Eye (tissue), 1 donor: Measurements from ENCODE around the gene SHISA7.

ENCODE experiments used
- DNase-seq: peaks from one replicate; pipeline ENCODE4 v3.0.0-alpha.2; 2015

SHISA7 gene

DNA sequence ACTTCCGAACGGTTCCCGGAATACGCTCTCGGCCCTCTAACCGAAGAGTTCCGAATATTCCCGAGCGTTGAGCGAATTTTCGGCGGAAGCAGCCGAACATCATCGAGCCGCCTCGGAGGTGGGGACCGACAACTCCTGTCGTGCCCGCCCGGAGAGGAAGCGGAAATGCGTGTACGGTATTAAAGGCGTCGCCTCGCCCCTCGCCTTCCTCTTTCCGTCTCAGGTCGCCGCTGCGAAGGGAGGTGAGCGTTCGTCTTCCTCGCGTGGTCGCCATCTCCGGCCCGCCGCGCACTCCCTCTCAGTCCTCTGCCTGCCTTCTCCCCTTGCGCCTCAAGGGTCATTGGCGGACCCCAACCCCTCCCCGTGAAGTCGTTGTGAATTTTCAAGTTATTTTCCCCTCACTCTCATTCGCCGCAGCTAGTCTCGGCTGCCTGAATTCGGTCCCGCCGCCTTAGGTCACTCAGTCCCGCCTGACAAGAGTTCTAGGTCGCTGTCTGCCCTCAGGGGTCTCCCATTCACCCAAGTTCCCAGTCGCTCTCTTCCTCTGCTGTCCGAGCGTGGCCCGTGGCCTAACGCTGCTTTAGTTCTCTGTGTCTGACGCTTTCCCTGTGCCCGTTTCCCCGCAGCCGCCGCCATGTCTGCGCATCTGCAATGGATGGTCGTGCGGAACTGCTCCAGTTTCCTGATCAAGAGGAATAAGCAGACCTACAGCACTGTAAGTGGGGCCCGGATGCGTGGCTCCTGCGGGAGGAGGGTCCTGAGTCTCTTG, 57.2 kb downstream of the SHISA7 start, which contains the start of gene RPL28:
RPL28 (plus strand) TSS at position 209 of the 769 bp plus-strand sequence; CDS start at position 635, 426 bp downstream.
- peak; percentile 100 for DNase-seq

DNA sequence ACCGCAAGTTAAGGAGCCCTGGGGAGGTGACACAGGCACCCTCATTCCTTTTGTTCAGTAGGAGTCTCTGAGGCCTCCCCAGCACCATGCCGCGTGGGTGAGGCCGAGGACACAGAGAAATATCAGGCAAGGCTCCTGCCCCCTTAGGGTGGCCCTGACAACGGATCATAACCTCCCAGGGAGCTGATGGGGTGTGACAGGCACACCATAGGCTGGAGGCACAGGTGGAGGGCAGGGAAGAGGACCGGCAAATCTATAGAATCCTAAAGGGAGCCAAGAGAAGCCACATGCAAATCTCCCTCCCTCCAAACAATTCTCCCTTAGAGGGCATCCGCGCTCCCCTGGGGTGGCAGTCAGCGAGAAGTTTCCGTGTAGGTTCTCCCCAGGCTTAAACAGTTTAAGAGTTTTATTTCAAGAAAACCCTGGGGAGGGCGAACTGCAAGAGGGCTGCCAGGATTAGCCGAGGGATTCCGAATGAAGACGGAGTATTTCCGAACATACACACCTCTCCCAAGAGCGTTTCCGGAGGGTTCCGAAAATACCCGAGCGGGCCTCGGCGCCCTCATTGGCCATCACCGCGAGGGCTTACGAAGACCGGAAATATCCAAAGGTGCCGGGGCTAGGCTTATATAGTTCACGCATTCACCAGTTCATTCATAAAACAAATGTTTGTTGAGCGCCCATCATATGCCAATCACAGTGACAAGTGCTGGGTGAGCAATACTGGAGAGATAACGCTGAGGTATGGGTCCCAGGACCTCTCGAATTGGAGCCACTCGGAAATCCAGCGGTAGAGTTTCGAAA, 58.0 kb downstream of the SHISA7 start:
- DNase-seq, result peak; percentile 99

DNA sequence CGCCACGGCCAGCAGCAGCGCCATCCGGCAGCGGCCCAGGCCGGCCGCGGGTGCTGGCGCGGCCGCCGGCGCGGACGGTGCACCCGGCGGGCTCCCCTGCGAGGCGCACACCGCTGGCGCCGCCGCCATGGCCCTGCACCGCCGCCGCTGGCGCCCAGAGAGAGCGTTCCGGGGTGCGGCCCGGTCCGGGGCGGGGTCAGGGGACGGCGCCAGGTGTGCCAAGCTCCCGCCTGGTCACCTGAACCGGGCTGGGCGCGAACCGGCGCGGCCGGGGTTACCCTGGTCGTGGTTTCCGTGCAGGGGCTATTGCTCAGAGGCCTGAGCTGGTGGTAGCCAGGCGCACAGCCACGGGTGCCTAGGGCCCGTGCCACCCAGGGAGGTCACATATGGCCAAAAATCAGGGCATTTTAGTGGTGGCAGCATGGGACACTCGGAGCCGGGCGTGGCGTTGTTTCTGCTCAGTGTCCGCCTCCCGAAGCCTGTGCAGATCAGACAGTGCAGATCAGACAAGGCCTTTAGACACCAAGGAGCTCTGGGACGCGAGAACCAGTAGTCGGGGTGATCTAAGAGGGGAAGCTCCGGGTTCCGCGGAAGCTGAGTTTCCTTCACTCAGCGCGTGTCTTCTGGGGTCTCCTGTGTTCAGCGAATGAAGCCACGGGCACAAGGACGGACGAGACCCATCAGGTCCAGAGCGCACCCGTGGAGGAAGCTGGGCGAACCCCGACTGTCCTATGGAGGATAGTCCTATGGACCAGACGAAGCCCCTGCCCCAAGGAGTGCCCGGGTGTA, 58.8 kb downstream of the SHISA7 start, which contains the start of gene TMEM238:
TMEM238 (minus strand) TSS at position 162 of the 789 bp plus-strand sequence; CDS start at position 129, 33 bp downstream.
- no peak for DNase-seq

DNA sequence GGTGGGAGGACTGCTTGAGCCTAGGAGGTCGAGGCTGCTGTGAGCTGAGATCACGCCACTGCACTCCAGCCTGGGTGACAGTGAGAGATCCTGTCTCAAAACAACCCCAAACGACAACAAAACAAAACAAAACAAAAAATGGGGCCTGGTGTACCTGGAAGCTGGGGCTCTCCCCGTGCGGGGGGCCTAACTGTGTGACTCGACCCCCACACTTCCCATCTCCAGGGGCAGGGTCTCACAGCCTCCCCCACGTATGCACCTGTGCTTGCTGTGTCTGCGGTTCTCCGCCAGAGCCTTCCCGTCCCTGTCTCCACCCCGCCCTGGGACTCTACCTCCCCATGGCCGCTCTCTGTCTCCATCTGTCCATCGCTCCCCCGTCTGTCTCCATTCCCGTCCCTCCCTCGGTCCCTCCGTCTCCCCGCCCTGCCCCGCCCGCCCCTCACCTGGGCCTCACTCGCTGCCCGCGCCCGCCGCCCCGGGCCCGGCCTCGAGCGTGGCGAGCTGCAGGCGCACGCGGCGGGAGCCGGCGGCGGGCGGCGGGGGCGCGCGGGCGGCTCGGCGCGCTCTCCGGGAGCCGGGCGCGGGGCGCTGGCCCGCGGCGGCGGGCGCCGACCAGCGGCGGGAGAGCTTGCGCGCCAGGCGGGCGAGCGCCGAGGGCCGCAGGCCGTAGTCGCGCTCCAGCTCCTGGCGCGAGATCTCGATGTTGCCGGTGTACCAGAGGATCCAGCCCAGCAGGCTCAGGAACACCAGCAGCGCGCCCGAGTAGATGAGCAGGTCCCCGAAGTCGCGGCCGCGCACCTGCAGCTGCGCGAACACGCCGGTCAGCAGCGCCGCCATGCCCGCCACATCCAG, 59.6 kb downstream of the SHISA7 start:
- DNase-seq, result peak; percentile 81

DNA sequence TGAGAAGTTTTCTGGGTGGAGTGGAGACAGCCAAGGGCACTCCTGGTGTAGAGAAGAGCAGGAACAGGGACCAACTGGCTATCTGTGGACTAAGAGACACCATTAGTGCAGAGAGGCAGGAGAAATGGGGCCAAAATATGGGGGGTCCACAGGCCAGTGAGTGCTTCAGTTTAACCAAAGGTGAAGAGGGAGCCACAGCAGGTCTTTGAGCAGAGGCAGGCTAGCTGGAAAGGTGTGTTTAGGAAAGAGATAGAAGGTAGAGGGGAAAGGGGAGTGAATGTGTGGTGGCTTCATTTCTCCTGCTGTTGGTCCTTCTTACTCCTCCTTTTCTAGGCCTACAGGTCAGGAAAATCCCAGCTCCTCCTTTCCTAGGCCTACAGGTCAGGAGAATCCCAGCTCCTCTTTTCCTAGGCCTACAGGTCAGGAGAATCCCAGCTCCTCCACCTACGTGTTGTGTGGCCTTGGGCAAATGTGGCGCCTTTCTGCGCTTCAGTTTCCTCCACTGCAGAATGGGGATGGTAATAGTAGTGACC, 60.5 kb downstream of the SHISA7 start:
- DNase-seq, result no peak

DNA sequence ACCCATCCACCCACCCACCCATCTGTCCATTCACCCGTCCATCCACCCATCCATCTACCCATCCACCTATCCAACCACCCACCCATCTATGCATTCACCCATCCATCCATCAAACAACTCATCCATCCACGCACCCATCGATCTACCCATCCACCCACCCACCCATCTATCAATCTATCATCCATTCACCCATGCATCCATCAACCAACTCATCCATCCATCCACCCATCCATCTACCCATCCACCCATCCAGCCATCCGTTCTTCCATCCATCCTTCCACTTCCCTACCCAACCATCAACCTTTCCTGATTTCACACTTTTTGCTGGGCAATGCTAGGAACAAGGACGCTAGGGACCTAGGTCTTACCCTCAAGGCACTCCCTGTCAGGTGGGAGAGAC, 61.1 kb downstream of the SHISA7 start:
- DNase-seq, result no peak

DNA sequence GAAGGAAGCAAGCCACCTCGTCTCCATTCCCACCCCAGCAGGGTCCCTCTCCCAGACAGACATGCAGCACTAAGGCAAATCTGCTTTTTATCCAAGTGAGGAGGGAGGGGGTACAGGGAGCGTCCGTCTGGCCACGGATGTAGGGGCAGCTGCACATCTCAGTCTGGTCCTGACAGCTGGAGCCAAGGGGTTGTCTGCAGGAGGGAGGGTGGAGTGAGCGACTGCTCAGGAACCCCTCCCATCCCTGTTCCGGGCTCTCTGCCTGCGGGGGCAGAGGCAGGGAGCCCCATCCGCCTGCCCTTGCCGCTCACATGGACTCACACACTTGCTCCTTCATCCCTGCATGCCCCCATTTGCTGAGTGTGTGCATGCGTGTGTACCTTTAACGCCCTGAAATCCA, 63.9 kb downstream of the SHISA7 start:
- peak; percentile 53 for DNase-seq
